ENCODE measurements around the gene KCNJ12. TPM values are rescaled to one million over a fixed set of nuclear protein-coding genes. Genes with fewer than 3 reads are reported as not detected.

KCNJ12 gene
- total and polyA plus RNA-seq, 12 donors, result 0.39 to 3.9 (median 0.97) TPM

DNA sequence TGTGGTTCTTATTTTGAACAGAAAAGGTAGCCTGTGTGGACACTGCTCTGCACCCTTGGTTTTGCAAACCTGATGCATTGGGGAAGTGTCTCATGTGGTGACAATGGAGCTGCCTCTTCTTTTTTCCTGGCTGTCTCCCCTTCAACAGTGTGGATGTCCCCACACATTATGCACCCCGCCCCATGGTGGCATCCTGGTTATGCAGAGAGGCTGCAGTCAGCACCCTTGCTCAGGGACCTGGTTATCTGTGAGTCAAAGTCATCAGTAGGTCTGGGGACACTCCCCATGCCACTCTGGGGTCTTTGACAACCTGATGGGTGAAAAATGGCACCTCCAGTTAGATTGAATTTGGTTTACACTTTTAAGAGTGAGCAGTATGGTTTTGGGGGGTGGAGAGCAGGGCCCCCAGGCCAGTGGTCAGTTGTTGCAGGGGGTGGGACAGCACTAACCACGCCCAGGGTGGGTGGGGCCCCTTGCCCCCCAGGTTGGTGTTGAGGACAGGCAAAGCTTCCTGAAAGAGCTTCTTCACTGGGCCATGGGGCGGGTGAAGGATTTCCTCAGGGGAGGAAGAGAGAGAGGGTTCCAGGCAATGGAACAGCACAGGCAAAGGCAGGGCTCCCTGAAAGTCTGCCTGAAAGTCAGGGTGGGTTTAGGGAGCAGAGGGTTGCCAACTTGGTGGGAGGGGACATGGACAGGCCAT is 24.6 kb upstream of the KCNJ12 start:
- TF ChIP-seq, protein P1, sequence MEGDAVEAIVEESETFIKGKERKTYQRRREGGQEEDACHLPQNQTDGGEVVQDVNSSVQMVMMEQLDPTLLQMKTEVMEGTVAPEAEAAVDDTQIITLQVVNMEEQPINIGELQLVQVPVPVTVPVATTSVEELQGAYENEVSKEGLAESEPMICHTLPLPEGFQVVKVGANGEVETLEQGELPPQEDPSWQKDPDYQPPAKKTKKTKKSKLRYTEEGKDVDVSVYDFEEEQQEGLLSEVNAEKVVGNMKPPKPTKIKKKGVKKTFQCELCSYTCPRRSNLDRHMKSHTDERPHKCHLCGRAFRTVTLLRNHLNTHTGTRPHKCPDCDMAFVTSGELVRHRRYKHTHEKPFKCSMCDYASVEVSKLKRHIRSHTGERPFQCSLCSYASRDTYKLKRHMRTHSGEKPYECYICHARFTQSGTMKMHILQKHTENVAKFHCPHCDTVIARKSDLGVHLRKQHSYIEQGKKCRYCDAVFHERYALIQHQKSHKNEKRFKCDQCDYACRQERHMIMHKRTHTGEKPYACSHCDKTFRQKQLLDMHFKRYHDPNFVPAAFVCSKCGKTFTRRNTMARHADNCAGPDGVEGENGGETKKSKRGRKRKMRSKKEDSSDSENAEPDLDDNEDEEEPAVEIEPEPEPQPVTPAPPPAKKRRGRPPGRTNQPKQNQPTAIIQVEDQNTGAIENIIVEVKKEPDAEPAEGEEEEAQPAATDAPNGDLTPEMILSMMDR (IDR thresholded peaks at IDR 0.05), result no peak
- no peak for TF ChIP-seq POLR2A (IDR thresholded peaks at IDR 0.05)
- H3K36me3 ChIP-seq (replicated peaks in 1 of 2), result no peaks in the 10 kb centered on the region
- no peak for DNase-seq
- intact Hi-C loops (cut with DNase I), result no loop called here
- WGBS, 4 donors, result 58 to 74% (median 70%) methylated on average over 3 of the region's 3 CpGs
- no peaks in the 10 kb centered on the region for H3K9me3 ChIP-seq (replicated peaks in 1 of 3)
- no peak overlapping the region for H3K4me3 ChIP-seq
- no peak overlapping the region for H3K27ac ChIP-seq
- no peaks in the 10 kb centered on the region for H3K27me3 ChIP-seq
- no peaks in the 10 kb centered on the region for H3K4me1 ChIP-seq (replicated peaks in 1 of 2)

DNA sequence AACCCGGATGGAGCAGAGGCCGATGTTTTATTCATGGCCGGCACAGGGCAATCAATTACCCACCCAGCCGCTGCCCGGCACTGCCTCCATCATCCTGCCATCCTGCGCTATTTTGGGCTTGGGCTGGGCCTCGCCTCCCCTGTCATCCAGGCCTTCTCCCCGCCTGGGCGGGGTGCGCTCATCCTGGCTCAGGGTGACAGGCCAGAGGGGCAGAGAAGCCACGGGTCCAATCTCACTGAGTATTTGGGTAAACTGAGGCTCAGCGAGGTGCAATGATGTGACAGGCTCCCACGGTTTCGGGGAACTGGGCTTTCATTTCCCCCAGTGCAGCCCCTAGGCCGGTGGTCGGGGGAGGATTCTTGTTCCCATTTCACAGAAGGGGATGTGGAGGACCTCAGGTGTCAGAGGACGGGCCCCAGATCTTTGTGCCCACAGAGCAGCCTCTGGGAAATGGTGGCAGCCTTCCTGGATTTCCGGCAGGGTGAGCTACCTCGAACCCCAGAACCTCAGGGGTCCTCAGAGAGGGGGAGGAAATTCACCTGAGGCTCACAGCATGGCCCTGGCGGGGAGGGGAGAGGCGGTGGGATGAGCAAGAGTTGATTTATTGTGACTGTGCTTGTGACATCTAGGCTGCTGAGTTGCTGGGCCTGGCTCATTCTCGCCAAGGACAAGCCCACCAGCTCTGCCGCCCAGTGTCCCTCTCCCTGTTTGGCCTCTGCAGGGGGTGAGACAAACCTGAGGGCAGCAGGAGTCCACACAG is 23.8 kb upstream of the KCNJ12 start:
- Histone ChIP-seq H3K4me3 (no peak overlapping the region), H3K27ac (no peak overlapping the region), H3K27me3 (no peaks in the 10 kb centered on the region), H3K4me1 (replicated peaks in 1 of 2) (no peaks in the 10 kb centered on the region), H3K36me3 (replicated peaks in 1 of 2) (no peaks in the 10 kb centered on the region), H3K9me3 (replicated peaks in 1 of 3) (no peaks in the 10 kb centered on the region)
- no peak for DNase-seq
- TF ChIP-seq POLR2A (IDR thresholded peaks at IDR 0.05), result no peak
- TF ChIP-seq, protein P1 (IDR thresholded peaks at IDR 0.05), result no peak
- WGBS, 4 donors, result 78 to 85% (median 80%) methylated on average over 13 to 23 of the region's 23 CpGs
- intact Hi-C loops (cut with DNase I), result no loop called here

DNA sequence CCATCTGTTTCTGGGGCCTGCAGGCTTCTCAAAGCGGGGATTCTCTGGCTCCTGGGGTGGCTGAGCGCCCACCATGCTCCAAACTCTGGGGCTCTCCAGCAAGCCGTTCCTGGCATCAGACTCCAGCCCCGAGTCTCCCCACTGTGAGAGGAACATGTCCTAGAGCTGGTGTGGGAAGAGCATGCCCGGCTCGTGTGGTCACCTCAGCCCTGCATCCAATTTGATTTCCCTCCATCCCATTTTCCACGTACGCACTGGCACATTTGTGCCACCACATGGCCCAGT is 23.2 kb upstream of the KCNJ12 start:
- intact Hi-C loops (cut with DNase I), result no loop called here
- no peak overlapping the region for H3K4me3 ChIP-seq
- DNase-seq, result no peak

DNA sequence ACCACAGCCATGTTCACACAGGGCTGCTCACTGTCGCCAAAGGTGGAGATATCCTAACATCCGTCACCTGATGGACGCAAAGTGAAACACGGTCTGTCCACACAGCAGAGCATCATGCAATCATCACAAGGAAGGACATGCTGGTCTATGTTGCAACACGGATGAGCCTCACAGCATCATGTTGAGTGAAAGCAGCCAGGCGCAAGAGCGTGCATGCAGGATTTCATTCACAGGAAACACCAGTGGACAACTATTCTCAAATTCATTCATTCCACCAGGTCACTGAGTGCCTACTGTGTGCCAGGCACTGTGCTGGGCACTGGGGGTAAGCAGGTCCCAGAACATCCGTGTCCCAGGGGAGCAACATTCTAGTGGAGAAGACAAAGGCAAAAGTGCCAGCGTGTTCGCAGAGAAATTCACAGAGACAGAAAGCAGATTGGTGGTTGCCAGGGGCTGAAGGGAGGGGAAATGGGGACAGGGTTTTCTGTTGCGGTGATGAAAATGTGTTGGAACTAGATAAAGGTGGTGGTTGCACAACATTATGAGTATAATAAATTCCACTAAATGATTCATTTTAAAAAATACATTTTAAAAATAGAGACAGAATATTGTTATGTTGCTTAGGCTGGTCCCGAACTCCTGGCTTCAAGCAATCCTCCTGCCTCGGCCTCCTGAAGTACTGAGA is 22.7 kb upstream of the KCNJ12 start:
- 67 to 75% (median 69%) methylated on average over 13 of the region's 13 CpGs for WGBS, 4 donors

More for the DNA sequence above, 23.2 kb upstream of the KCNJ12 start:
- no peaks in the 10 kb centered on the region for H3K27me3 ChIP-seq
- no peaks in the 10 kb centered on the region for H3K9me3 ChIP-seq (replicated peaks in 1 of 3)
- no peaks in the 10 kb centered on the region for H3K4me1 ChIP-seq (replicated peaks in 1 of 2)
- TF ChIP-seq, protein P1 (IDR thresholded peaks at IDR 0.05), result no peak
- no peak for TF ChIP-seq POLR2A (IDR thresholded peaks at IDR 0.05)
- no peak overlapping the region for H3K27ac ChIP-seq
- 85 to 92% (median 87%) methylated on average over 4 to 8 of the region's 8 CpGs for WGBS, 4 donors
- H3K36me3 ChIP-seq (replicated peaks in 1 of 2), result no peaks in the 10 kb centered on the region

More for the DNA sequence above, 22.7 kb upstream of the KCNJ12 start:
- no peaks in the 10 kb centered on the region for H3K9me3 ChIP-seq (replicated peaks in 1 of 3)
- no peak overlapping the region for H3K27ac ChIP-seq
- DNase-seq, result peak in 1 of 7 donors; percentile 35
- TF ChIP-seq POLR2A (IDR thresholded peaks at IDR 0.05), result no peak
- TF ChIP-seq, protein P1 (IDR thresholded peaks at IDR 0.05), result no peak
- no peaks in the 10 kb centered on the region for H3K27me3 ChIP-seq
- intact Hi-C loops (cut with DNase I), result no loop called here
- H3K4me3 ChIP-seq, result no peak overlapping the region
- no peaks in the 10 kb centered on the region for H3K36me3 ChIP-seq (replicated peaks in 1 of 2)
- no peaks in the 10 kb centered on the region for H3K4me1 ChIP-seq (replicated peaks in 1 of 2)

Data from adrenal gland (tissue), 12 donors.